Right renal cortex interstitium (tissue), 3 donors: ENCODE measurements around the gene SLC4A1AP. TPM values are rescaled to one million over a fixed set of nuclear protein-coding genes. Genes with fewer than 3 reads are reported as not detected.

ENCODE experiments used
- DNase-seq, 3 donors: peaks; one replicate each; pipeline ENCODE4 v3.0.0-alpha.2; 2013; ENCODE audit warnings: low read depth in 3 of 3, low spot score in 2 of 3
- polyA plus RNA-seq, 3 donors: library from polyadenylated mRNA; unstranded; fragments of 120-200 nt; gene quantifications; one replicate each; pipeline ENCODE4 v1.2.1, GENCODE V29; 2013; ENCODE audit not compliant: insufficient read length in 3 of 3

Gene SLC4A1AP
- polyA plus RNA-seq, 3 donors = 32.5 to 33.6 (median 33.6) TPM

- DNase-seq = no peak
These were observed 34.0 kb downstream of the SLC4A1AP start for GRCh38 chr2:27697660-27698059.

GRCh38 chr2:27701676-27702075 is 38.0 kb downstream of the SLC4A1AP start:
- no peak for DNase-seq

DNA sequence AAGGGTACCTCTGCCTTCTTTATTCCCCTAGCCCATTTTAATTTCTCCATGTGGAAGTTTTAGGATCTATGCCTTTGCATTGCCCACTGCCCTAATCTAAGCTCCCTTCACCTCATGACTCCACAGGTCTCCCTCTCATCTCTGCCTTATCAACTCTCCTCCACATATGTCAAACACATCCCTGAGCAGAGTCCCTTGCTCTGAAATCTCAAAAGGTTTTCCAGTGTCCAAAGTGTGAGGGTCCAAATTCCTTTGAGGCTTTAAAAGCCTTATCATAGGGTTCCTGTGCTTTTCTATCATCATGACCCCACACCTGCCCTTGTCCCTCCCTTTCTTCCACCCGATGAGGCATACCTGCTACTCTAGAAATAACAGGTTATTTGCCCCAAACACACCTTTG is 38.6 kb downstream of the SLC4A1AP start:
- no peak for DNase-seq

GRCh38 chr2:27703638-27704341 is 40.1 kb downstream of the SLC4A1AP start:
- DNase-seq = peak; percentile 77 to 83 (median 80)

DNA sequence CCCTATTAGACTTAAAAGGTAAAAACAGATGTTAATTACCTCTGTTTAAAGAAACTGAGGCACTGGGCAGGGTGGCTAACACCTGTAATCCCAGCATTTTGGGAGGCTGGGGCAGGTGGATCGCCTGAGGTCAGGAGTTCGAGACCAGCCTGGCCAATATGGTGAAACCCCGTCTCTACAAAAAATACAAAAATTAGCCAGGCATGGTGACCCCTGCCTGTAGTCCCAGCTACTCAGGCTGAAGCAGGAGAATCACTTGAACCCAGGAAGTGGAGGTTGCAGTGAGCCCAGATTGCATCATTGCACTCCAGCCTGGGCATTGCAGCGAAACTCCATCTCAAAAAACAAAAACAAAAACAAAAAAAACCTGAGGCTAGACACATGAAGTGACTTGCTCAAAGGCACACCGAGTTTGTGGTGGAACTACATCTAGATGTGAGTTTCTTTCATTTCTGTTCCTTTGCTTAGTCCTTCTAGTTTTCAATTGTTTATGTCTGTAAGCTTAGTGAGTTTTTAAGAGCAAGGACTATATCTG is 40.7 kb downstream of the SLC4A1AP start:
- DNase-seq = no peak

DNA sequence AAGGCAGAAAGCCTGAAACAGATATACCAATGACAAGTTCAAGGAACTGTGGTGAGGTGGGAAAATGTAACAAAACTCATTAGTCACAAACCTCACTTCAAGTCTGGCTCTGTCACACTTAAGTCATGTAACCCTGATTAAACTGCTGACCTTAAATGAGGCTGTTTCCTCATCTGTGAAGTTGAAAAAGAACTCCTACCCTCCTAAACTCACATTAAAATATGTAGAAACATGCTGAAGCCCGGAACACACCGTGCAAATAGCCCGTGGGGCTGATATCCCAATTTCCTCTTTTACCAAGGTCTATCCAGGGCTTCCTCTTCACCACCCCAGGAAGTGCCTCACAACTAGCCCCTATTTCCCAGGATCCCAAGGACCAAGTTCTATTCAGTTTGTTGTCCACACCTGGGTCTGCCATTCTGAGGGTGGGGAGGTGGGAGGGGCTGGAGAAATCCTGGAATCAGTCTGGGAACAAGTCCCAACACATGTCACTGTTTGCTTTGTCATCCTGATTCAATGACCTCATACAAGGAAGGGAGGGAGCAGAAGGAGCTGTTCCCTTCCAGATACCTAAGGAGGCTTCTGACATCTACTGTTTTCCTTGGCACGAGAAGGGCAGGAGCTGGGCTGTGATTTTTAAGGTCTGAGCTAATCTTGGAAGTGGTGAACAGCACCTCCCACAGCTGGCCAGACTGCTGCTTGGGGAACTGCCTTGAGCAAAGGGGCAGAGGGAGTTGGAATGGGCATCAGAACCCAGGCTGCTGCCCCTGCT is 42.3 kb downstream of the SLC4A1AP start:
- no peak for DNase-seq

GRCh38 chr2:27707462-27708256 is 44.0 kb downstream of the SLC4A1AP start:
- DNase-seq = no peak

DNA sequence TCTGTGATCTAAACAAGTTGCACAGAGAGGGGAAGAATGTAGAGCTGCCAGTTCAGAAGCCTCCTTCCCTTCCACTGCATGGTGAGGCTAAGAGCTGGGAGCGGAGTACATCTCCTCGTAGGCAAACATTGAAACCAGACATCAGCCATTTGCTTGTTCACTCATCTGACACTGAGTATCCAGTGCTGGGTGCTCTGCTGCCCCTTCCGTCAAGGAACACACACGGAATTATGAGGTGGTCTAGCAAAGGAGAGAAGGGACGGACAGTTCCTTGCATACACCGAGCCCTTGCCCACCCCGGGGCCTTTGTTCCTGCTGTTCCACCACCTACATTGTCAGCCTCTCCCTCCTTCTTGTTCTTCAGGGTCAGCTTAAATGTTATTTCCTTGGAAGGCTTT is 44.6 kb downstream of the SLC4A1AP start:
- no peak for DNase-seq

DNA sequence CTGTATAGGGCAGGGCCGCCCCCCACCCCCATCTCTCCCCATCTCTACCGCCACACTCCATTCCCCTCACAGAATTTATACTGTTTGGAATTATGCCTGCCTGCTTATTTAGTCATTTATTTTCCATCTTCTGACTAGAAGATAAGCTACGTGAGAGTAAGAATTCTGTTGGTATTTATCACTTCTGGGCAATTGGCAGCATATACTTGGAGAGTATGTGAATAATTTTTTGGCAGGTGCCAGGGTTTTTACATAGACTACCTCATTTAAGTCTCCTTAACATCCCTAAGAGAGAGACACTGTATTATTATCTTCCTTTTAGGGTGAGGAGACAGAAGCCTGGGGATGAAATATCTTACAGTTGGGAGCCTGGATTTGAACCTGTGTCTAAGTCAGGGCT is 45.0 kb downstream of the SLC4A1AP start:
- DNase-seq = no peak

DNA sequence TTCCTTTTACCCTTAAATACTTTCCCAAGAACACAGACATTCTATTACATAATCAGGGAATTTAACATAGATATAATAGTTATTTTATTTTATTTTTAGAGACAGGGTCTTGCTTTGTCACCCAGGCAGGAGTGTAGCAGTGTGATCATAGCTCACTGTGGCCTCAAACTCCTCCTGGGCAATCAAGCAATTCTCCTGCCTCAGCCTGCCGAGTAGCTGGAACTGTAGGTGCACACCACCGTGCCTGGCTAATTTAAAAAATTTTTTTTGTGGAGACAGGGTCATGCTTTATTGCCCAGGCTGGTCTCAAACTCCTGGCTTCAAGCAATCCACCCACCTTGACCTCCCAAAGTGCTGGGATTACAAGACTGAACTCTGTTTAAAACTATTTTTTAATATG is 45.6 kb downstream of the SLC4A1AP start:
- DNase-seq = no peak

GRCh38 chr2:27709960-27710575 is 46.4 kb downstream of the SLC4A1AP start:
- DNase-seq = no peak

DNA sequence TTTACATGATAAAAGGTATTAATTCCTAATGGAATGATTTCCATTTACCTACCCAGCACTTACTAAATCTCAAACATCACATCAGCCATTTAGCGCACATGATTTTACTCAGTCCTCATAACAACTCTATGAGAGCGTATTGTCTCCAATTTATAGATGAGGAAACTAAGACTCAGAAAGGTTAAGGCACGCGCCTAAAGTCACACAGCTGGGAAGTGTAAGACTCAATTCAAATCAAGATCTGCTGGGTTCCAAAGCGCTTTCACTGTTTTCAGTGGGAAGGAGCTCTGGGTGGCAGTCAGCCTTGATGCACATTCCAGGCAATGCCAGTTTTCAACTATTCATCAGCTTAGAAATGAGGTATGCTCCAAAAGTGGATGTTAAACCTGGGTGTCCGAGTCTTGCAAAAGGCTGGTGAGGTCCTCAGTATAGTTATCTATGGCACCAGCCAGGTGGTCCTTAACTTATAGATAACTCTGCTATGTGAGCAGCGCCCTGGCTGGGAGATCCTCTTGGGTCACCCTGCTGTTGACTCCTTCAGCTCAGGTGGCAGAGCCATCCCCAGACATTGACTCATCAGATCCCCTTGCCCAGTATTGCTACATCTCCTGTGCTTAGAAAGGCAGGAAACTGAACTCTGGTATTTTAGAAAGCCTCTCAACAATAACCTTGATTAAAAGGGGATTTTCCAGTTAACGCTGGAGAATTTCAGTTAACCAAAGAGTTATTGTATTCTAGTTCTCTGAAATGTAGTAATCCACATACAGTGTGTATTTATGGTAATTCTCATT is 47.1 kb downstream of the SLC4A1AP start:
- DNase-seq = no peak

DNA sequence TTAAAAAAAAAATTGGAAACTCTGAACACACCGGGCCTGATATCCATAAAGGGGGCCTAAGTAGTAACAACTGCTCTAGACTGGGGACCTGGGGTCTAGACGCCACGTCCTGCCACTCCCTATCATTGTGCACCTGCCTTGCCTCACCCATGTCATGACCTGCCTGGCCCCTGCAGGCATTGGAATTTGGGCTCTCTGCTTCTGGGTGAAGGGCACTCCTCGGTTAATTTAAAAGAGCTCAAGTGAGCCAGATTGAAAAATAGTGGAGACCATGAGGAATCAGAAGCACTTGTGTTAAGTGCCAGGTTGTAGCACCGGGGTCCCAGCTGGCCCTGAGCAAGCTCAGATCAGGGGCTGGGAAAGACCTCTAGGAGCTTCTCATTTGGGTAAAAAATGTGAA is 48.1 kb downstream of the SLC4A1AP start:
- DNase-seq = no peak

GRCh38 chr2:27712522-27712921 is 48.8 kb downstream of the SLC4A1AP start:
- DNase-seq = no peak

DNA sequence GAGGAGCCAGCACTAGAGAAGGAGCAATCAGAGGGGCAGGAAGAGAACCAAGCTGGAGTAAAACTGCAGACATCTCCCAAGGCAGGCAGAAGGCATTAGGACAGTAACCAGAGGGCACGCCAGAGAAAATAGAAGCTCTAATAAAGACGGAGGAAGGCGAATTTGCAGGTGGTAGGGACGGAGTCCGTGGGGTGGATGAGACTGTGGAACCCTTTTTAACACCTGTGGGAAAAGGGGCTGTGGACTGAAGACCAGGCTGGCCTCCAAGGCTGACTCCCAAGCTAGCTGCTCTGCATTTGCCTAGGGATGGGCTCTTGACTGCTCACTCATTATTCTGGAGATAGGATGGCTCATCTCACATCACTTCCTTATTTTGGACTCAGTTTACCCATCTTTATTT is 49.5 kb downstream of the SLC4A1AP start:
- no peak for DNase-seq

DNA sequence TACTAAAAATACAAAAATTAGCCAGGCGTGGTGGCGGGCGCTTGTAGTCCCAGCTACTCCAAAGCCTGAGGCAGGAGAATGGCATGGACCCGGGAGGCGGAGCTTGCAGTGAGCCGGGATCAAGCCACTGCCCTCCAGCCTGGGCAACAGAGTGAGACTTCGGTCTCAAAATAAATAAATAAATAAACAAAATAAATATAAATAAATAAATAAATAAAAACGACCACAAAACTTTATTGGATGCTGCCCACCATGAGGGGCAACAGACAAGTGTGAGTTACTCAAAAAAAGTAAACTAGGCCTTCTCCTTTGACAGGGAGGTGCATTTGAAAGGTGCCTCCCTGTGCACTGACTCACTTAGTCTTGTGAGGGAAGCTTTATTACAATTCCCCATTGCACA is 50.4 kb downstream of the SLC4A1AP start:
- DNase-seq = no peak

GRCh38 chr2:27714851-27715291 is 51.2 kb downstream of the SLC4A1AP start:
- DNase-seq = no peak

- DNase-seq = no peak
These were observed 51.9 kb downstream of the SLC4A1AP start for GRCh38 chr2:27715318-27716210.
